K562 (cell line): Measurements from ENCODE around the gene ID2. TPM values are rescaled to one million over a fixed set of nuclear protein-coding genes. Genes with fewer than 3 reads are reported as not detected.

Source experiments
- CEBPB ChIP-seq: fragments of 450-650 bp; IDR thresholded peaks from 2 replicates; pipeline ENCODE4 v1.6.1; 2016; ENCODE audit warnings: missing genetic modification characterization, missing compliant biosample characterization
- E2F5 ChIP-seq: sonication (generic); formaldehyde crosslinking; IDR thresholded peaks from 2 replicates; pipeline ENCODE4 v1.8.0; 2022; ENCODE audit warnings: mild to moderate bottlenecking, missing genetic modification reagents
- HDGF ChIP-seq: fragments of 450-650 bp; IDR thresholded peaks from 2 replicates; pipeline ENCODE4 v1.6.1; 2016
- MTA3 ChIP-seq: fragments of 450-650 bp; formaldehyde crosslinking; IDR thresholded peaks from 2 replicates; pipeline ENCODE4 v1.6.1; 2017; ENCODE audit warnings: mild to moderate bottlenecking, borderline replicate concordance
- NCOA6 ChIP-seq: fragments of 450-650 bp; IDR thresholded peaks from 2 replicates; pipeline ENCODE4 v1.6.1; 2017; ENCODE audit warnings: mild to moderate bottlenecking
- PCBP1 ChIP-seq: fragments of 200-400 bp; formaldehyde crosslinking; IDR thresholded peaks from 2 replicates; pipeline ENCODE4 v1.6.1; 2018; ENCODE audit warnings: mild to moderate bottlenecking, low read depth, low read length; ENCODE audit not compliant: poor library complexity, severe bottlenecking
- POLR3A ChIP-seq: IDR thresholded peaks from 2 replicates; pipeline ENCODE4 v1.6.1; 2011; ENCODE audit warnings: borderline replicate concordance, mild to moderate bottlenecking, moderate library complexity; ENCODE audit not compliant: insufficient read length, insufficient read depth; ENCODE audit errors: extremely low read depth
- SP1 ChIP-seq: sonication (generic); formaldehyde crosslinking; IDR thresholded peaks from 2 replicates; pipeline ENCODE4 v1.8.1; 2022; ENCODE audit warnings: mild to moderate bottlenecking, missing genetic modification reagents
- ZBTB1 ChIP-seq: sonication (generic); formaldehyde crosslinking; IDR thresholded peaks from 2 replicates; pipeline ENCODE4 v1.8.1; 2023; ENCODE audit warnings: missing genetic modification reagents, low read depth, mild to moderate bottlenecking, borderline replicate concordance
- ZC3H4 ChIP-seq: sonication (generic); formaldehyde crosslinking; IDR thresholded peaks from 2 replicates; pipeline ENCODE4 v1.9.0; 2021; ENCODE audit warnings: missing genetic modification reagents, borderline replicate concordance
- ZC3H8 ChIP-seq: fragments of 450-650 bp; IDR thresholded peaks from 2 replicates; pipeline ENCODE4 v1.6.1; 2017
- polyA plus RNA-seq, 8 experiments: library from polyadenylated mRNA; depleted of rRNA in 4 of 8; stranded (reverse) in 5 of 8; unstranded in 3 of 8; fragments of >200 nt; fragmentation: Nextera tagmentation in 2 of 8; fragmentation: Illumina TruSeq in 1 of 8; extraction: Ambion mirVana in 2 of 8; extraction: Trizol in 1 of 8; gene quantifications; 2 replicates each; pipeline versions ENCODE4 v1.2.1 to v1.2.3, GENCODE V29; 2011 to 2014; ENCODE audit warnings: inconsistent platforms in 1 of 8, missing spikeins in 1 of 8
- total RNA-seq, 7 experiments: library from RNA; depleted of rRNA in 6 of 7; stranded (reverse); fragments of >200 nt in 6 of 7; fragmentation: Illumina TruSeq in 2 of 7; extraction: Trizol in 2 of 7; gene quantifications; 2 replicates each; pipeline versions ENCODE4 v1.2.1 to v1.2.3, GENCODE V29; 2011 to 2021; ENCODE audit warnings: low replicate concordance in 1 of 7
- TF ChIP-seq, protein P1 (sequence below), 2 experiments: fragments of 450-650 bp in 1 of 2; sonication (generic) in 1 of 2; formaldehyde crosslinking in 1 of 2; IDR thresholded peaks; 2 replicates each; pipeline versions ENCODE4 v1.7.1 to v1.9.0; 2016 to 2022; ENCODE audit warnings: inconsistent platforms in 1 of 2, mild to moderate bottlenecking in 1 of 2, missing genetic modification reagents in 1 of 2
- TF ChIP-seq, protein P2 (sequence below), 2 experiments: fragments of 450-650 bp in 1 of 2; IDR thresholded peaks; 2 replicates each; pipeline ENCODE4 v1.6.1; 2011 to 2017; ENCODE audit warnings: low read depth in 2 of 2, antibody characterized with exemption in 1 of 2, borderline replicate concordance in 1 of 2, low read length in 1 of 2, mild to moderate bottlenecking in 1 of 2, mixed read lengths in 1 of 2; ENCODE audit not compliant: control insufficient read depth in 1 of 2

The ID2 gene
- total and polyA plus RNA-seq, 9 of the 15 experiments (the other 6 are each of a cell fraction or from before 2014, with no cell fraction given): 8.0 to 35.7 (median 16.6) TPM

- TF ChIP-seq, protein P1, sequence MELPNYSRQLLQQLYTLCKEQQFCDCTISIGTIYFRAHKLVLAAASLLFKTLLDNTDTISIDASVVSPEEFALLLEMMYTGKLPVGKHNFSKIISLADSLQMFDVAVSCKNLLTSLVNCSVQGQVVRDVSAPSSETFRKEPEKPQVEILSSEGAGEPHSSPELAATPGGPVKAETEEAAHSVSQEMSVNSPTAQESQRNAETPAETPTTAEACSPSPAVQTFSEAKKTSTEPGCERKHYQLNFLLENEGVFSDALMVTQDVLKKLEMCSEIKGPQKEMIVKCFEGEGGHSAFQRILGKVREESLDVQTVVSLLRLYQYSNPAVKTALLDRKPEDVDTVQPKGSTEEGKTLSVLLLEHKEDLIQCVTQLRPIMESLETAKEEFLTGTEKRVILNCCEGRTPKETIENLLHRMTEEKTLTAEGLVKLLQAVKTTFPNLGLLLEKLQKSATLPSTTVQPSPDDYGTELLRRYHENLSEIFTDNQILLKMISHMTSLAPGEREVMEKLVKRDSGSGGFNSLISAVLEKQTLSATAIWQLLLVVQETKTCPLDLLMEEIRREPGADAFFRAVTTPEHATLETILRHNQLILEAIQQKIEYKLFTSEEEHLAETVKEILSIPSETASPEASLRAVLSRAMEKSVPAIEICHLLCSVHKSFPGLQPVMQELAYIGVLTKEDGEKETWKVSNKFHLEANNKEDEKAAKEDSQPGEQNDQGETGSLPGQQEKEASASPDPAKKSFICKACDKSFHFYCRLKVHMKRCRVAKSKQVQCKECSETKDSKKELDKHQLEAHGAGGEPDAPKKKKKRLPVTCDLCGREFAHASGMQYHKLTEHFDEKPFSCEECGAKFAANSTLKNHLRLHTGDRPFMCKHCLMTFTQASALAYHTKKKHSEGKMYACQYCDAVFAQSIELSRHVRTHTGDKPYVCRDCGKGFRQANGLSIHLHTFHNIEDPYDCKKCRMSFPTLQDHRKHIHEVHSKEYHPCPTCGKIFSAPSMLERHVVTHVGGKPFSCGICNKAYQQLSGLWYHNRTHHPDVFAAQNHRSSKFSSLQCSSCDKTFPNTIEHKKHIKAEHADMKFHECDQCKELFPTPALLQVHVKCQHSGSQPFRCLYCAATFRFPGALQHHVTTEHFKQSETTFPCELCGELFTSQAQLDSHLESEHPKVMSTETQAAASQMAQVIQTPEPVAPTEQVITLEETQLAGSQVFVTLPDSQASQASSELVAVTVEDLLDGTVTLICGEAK (IDR thresholded peaks at IDR 0.05): no peak
- TF ChIP-seq, protein P1 (CRISPR knock-in tag; IDR thresholded peaks at IDR 0.05): no peak
- TF ChIP-seq SP1 (no peak), ZC3H4 (no peak), POLR3A (no peak), E2F5 (CRISPR knock-in tag) (peak; percentile 76), CEBPB (peak; percentile 62), ZBTB1 (CRISPR knock-in tag) (no peak), PCBP1 (peak; percentile 92), NCOA6 (no peak), MTA3 (0 out of 2 replicates have a peak, but pooled peaks have one; percentile 47), HDGF (no peak), ZC3H8 (no peak)
- TF ChIP-seq, protein P2, sequence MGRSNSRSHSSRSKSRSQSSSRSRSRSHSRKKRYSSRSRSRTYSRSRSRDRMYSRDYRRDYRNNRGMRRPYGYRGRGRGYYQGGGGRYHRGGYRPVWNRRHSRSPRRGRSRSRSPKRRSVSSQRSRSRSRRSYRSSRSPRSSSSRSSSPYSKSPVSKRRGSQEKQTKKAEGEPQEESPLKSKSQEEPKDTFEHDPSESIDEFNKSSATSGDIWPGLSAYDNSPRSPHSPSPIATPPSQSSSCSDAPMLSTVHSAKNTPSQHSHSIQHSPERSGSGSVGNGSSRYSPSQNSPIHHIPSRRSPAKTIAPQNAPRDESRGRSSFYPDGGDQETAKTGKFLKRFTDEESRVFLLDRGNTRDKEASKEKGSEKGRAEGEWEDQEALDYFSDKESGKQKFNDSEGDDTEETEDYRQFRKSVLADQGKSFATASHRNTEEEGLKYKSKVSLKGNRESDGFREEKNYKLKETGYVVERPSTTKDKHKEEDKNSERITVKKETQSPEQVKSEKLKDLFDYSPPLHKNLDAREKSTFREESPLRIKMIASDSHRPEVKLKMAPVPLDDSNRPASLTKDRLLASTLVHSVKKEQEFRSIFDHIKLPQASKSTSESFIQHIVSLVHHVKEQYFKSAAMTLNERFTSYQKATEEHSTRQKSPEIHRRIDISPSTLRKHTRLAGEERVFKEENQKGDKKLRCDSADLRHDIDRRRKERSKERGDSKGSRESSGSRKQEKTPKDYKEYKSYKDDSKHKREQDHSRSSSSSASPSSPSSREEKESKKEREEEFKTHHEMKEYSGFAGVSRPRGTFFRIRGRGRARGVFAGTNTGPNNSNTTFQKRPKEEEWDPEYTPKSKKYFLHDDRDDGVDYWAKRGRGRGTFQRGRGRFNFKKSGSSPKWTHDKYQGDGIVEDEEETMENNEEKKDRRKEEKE (IDR thresholded peaks at IDR 0.05; ENCODE audit: borderline replicate concordance in 1 of 2, control insufficient read depth in 1 of 2, low read depth in 2 of 2, low read length in 1 of 2): no peak
Observed at GRCh38 chr2:8680822-8681760, 765 bp upstream of the ID2 start (continued).
